GM13977 (cell line): ENCODE measurements around the gene ATF6B.

Source experiments
- DNase-seq: peaks from one replicate; pipeline ENCODE4 v3.0.0; 2012; ENCODE audit warnings: low spot score
- in situ Hi-C: fragments of 300-500 bp; cut with MboI; formaldehyde crosslinking; loops from one replicate; pipeline ENCODE4 v1.12.0; 2022; ENCODE audit warnings: low sequenced_read_pairs, low pct_unique_long_range_greater_than_20kb, mixed read lengths, inconsistent platforms; ENCODE audit not compliant: unreplicated experiment
- TF ChIP-seq, protein P1 (sequence below): IDR thresholded peaks from 2 replicates; pipeline ENCODE4 v1.5.1; 2012; ENCODE audit warnings: mild to moderate bottlenecking, control low read depth; ENCODE audit not compliant: insufficient read depth; ENCODE audit errors: extremely low read depth, missing control alignments

The ATF6B gene

DNA sequence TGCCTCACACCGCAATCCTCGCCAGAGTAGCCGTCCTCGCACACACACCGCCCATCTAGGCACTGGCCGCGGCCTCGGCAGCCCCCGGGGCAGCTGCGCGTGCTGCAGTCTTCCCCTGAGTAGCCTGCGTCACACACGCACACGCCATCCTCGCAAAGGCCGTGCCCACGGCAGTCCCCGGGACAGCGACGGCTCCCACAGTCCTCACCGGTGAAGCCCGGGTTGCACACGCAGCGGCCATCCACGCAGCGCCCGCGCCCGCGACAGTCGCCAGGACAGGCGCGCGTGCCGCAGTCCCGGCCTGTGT is 32.0 kb downstream of the ATF6B start:
- DNase-seq: no peak
- TF ChIP-seq, protein P1, sequence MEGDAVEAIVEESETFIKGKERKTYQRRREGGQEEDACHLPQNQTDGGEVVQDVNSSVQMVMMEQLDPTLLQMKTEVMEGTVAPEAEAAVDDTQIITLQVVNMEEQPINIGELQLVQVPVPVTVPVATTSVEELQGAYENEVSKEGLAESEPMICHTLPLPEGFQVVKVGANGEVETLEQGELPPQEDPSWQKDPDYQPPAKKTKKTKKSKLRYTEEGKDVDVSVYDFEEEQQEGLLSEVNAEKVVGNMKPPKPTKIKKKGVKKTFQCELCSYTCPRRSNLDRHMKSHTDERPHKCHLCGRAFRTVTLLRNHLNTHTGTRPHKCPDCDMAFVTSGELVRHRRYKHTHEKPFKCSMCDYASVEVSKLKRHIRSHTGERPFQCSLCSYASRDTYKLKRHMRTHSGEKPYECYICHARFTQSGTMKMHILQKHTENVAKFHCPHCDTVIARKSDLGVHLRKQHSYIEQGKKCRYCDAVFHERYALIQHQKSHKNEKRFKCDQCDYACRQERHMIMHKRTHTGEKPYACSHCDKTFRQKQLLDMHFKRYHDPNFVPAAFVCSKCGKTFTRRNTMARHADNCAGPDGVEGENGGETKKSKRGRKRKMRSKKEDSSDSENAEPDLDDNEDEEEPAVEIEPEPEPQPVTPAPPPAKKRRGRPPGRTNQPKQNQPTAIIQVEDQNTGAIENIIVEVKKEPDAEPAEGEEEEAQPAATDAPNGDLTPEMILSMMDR: no peak
- in situ Hi-C loops: no loop called here

DNA sequence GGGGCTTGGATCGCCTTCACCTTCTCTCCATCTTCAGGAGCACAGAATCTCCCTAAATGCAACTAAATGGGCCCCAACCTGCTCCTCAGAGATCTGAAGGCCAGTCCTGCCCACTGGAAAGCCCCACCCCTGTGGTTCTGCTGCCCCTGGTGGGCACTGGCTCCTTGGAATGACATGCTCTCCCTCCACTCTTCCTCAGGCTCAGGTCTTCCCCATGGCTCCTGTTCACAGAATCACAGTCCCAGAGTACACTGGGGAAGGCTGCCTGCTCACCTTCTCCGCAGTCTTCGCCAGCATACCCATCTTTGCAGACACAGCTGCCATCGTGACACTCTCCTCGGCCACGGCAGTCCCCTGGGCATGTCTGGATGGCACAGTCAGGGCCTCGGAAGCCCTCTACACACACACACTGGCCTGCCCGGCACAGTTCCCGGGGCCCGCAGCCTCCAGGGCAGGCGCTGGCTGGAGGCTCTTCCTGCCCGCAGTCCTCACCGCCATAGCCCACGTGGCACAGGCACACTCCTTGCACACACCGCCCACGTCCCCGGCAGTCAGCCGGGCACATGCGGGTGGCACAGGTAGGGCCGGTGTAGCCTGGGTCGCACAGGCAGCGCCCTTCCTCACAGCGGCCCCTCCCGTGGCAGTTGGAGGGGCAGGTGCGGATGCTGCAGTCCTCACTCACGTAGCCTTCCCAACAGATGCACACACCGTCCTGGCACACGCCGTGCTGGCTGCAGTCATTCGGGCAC is 32.5 kb downstream of the ATF6B start:
- DNase-seq: no peak
- in situ Hi-C loops: no loop called here
- TF ChIP-seq, protein P1: no peak

DNA sequence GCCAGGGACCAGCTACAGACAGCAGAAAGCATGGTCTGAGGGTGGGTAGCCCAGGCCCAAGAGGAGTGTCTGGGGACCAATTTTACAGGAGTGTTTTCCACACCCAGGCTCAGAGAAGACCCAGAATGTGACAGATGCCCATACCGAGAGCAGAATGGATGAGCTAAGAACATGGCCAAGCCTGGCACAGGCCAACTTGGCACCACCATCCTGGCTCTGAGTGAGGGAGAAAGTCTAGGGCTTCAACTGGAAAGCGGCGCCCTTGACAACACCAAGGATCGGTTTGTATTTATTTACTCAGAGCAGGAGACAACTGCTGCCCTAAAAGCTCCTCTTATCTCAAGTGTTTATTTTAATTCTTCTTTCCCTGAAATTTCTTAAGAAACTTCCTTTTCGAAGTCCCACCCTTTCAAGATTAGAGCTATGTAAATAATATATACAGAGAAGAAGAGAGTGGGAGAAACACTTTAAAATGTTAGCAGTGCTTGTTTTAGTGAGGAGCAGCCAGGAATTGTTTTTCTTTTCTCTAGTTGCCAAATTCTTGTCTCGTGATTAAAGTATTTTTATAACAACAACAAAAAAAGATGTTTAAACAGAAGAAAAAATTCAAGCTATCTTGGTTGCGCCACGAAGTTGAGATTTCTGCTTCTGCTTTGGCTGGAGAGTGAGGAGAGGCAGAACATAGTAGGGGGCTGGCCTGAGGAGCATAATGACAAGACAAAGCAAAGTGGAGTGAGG is 35.1 kb downstream of the ATF6B start:
- TF ChIP-seq, protein P1: no peak
- DNase-seq: no peak
- in situ Hi-C loops: no loop called here

DNA sequence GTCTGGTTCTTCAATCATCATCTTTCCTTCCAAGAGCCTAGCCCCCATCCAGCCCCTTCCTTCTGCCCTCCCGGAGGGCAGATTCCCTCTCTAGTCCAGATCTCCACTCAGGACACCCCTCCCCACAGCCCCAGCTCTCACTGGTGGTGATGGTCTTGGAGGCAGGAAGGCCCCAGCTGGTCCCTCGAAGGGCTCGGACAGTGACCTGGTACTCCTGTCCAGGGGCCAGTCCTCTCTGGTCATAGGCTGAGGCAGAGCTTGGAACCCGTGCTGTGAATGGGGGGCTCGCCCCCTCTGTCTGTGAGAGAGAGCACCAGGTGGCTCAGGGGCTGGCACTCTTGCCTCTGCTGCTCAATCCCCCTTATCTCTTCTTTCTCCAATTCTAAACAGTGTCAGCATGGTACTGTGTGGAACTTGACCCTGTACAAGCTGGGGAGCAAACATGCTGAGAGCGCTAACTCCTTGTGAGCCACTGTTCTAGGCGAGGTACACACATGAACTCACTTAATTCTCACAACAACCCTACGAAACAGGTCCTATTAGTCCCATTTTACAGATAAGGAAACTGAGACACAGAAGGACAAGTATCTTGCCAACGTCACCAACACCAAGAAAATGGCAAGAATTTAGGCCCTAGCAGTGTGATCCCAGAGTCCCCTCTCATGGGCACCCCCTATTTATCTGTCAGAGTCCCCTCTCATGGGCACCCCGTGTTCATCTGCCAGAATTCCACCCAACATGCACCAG is 38.8 kb downstream of the ATF6B start:
- in situ Hi-C loops: no loop called here
- DNase-seq: no peak
- TF ChIP-seq, protein P1: no peak

DNA sequence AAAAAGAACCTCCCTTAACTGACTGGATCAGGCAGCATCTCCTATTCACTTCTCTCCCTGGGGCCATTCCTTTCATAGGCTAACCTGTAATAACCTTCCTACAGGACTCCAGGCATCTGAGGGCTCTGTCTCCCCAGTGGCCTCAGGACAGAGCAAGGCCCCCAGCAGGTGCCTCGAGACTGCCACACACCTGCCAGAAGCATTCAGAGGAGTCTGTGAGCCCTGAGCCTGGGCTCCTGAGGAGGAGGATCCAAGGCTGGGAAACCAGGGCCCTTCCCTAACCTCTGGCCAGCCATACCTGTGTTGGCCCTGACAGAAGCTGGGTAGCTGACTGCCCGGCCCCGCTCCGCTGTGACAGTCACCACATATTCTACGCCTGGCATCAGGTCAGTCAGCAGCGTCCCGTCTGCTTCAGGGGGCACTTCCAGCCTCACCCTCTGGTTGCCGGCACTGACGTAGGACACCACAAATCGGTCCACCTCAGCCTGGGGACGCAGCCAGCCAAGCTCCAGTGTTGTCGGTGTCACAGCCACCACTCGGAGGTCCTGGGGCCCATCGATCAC is 39.5 kb downstream of the ATF6B start:
- no peak for DNase-seq
- in situ Hi-C loops: no loop called here
- TF ChIP-seq, protein P1: no peak
